HG02840 (cell line): ENCODE results near the gene TCIRG1.

Source experiments
- ATAC-seq: cut with Tn5 transposase; IDR thresholded peaks from one replicate; pipeline ENCODE4 v1.9.1; 2021; ENCODE audit warnings: mild to moderate bottlenecking, moderate library complexity, moderate number of reproducible peaks; ENCODE audit not compliant: unreplicated experiment, low FRiP score

The TCIRG1 gene

DNA sequence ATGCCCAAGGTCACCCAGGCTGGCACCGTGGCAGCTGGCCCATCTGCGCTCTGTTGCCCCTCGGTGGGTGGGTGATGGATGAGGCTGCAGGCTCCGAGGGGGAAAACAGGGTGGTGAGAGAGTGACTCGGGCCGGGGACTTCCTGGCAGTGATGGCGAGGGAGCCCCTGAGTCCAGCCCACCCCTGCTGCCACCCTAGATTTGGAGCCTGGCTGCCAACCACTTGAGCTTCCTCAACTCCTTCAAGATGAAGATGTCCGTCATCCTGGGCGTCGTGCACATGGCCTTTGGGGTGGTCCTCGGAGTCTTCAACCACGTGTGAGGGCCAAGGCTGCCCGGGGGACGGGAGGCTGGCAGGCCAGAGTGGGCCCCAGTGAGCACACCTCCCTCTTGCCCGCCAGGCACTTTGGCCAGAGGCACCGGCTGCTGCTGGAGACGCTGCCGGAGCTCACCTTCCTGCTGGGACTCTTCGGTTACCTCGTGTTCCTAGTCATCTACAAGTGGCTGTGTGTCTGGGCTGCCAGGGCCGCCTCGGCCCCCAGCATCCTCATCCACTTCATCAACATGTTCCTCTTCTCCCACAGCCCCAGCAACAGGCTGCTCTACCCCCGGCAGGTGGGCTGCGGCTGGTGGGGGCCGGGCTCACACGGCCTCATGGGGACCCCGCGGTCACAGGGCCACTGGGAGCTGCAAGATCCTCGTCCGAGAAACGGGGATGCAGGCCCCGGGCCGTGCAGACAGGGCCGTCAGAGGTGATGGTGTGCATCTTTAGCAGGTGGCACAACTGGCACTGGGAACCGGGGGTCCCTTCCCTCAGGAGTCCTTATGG, 10.1 kb downstream of the TCIRG1 start:
- ATAC-seq: no peak

DNA sequence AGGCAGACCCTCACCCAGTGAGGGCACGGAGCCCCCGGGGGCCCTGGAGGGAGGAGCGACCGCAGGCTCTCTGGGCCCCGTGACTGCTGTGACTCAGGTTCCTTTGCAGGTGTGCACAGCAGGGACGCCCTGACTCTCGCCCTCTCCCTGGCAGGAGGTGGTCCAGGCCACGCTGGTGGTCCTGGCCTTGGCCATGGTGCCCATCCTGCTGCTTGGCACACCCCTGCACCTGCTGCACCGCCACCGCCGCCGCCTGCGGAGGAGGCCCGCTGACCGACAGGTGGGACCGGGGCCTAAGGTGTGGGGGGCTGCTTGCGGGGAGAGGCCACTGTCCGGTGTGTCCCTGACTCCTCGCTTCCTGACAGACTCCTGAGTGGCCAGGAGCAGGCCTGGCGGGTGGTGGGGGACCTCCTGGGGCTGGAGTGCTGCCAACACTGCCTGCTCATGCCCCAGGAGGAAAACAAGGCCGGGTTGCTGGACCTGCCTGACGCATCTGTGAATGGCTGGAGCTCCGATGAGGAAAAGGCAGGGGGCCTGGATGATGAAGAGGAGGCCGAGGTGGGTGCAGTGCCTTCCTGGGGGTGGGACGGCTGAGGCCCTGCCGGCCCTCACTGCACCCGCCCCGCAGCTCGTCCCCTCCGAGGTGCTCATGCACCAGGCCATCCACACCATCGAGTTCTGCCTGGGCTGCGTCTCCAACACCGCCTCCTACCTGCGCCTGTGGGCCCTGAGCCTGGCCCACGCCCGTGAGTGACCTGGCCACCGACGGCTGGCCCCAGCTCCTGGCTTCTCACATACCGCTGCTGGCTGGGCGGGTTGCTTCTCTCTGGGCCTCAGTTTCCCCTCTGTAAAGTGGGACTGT, 10.9 kb downstream of the TCIRG1 start:
- ATAC-seq: no peak

DNA sequence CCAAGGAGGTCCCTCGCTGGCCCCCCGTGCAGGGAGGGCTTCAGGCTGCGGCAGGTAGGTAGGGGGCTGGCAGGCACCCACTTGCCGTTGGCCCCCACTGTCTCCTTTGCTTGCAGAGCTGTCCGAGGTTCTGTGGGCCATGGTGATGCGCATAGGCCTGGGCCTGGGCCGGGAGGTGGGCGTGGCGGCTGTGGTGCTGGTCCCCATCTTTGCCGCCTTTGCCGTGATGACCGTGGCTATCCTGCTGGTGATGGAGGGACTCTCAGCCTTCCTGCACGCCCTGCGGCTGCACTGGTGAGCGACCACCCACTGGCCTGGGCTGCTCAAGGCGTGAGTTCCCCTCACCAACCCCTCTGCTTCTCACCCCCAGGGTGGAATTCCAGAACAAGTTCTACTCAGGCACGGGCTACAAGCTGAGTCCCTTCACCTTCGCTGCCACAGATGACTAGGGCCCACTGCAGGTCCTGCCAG, 11.6 kb downstream of the TCIRG1 start:
- no peak for ATAC-seq

GRCh38 chr11:68051191-68052136, 12.6 kb downstream of the TCIRG1 start:
- ATAC-seq: no peak

GRCh38 chr11:68052137-68052873, 13.5 kb downstream of the TCIRG1 start:
- no peak for ATAC-seq

DNA sequence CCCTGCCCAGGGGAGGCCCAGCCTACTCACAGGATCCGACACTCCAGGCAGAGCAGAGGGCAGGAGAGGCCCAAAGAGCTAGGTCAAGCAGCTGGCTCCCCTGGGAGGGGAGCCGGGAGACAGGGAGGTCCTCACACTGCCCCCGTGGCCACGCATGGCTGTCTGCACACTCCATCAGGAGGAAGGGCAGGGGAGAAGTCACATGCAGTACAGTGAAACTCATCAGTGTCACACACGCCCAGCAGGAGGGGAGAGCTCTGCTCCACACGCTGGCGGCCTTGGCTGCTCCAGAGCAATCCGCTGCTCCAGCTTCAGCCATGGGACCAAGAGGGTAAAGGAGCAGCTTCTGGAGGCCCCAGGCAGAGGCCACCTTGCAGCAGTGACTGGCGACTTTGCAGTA, 14.3 kb downstream of the TCIRG1 start:
- no peak for ATAC-seq

DNA sequence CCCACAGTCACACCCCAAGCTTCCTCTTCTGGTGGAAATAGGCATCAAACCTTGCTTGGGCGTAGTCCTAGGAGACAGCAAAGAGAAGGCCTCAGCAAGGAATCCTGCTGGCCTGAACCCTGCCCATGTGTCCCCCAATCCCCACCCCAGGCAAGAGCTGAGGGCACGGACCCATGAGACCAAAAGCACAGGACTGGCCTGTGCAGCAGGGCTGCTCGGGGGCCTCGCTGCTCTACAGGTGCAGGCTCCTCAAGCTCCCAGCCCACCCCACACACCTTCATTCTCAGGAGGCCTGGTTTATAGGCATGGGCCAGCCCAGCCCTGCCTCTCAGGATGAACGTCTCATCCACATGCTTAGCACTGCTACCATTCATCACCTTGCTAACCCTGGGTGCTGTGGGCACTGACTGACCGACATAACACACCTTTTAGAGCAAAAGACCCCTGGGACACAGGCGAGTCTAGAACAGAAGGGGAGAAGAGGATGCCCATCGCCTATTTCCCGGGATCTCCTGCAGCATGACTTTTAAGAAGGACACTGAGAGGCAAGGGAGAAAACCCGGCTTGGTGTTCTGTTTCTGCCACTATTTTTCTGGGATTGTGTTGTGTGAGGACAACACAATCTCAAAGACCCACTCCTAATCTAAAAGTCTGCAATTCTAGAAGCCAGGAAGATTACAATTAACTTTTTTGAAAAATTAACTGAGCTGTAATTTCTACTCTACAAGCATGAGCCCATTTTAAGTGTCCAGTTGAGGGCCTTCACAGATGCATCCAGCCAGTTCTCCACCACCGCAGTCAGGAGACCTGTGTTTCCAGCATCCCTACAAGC, 15.4 kb downstream of the TCIRG1 start:
- ATAC-seq: no peak

- ATAC-seq: no peak
Measured at GRCh38 chr11:68056317-68057285, 17.8 kb downstream of the TCIRG1 start.

GRCh38 chr11:68057807-68058206, 19.0 kb downstream of the TCIRG1 start:
- ATAC-seq: no peak

GRCh38 chr11:68061508-68061907, 22.7 kb downstream of the TCIRG1 start:
- ATAC-seq: no peak

DNA sequence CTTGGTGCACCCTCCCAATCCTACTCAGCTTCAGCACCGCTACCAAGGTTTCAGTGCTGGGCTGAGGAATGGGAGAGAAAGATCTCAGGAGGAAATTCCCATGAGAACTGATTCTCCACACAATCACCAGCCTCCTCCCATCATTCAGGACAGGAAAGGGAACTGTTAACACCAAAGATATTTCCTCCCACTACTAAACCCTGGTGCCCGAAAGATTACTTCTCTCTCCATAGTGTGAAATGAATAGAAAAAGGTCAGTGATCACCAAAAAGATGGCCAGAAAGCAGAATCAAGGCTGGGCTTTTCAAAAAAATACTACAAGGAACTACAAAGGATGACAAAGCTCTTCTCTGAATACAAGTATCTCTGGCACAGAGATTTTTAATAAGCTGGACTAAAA, 26.1 kb downstream of the TCIRG1 start:
- ATAC-seq: no peak

DNA sequence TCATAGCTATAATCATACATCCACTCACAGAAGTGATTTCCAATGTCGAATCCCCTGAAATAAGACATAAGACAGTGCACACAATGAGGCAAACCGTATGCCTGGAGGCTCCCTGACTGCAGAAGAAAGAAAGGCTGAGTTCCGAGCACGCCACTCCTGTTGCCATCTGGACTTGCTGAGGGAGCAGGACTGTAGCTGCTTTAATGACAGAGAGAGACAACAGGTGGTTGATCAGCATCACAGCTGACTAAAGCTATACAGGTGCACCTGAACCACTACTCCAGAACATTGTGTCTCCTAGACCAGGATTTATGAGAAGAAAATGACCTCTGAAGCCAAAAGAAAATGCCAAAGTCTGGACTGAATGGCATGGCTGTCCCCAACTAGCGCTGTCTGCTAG, 27.0 kb downstream of the TCIRG1 start:
- ATAC-seq: no peak

- ATAC-seq: no peak
Measured at GRCh38 chr11:68066742-68067141, 27.9 kb downstream of the TCIRG1 start.

GRCh38 chr11:68067991-68068390, 29.2 kb downstream of the TCIRG1 start:
- ATAC-seq: no peak

- no peak for ATAC-seq
Measured at GRCh38 chr11:68071281-68072048, 32.6 kb downstream of the TCIRG1 start.

- no peak for ATAC-seq
Measured at GRCh38 chr11:68074584-68075352, 35.9 kb downstream of the TCIRG1 start.
